Measurements from ENCODE around the gene MPP3.
"Not testable (repeated sequence)": the region's sequence is repeated elsewhere in the genome, so short reads cannot be mapped to it uniquely, and the experiment has no call there.

MPP3 gene

DNA sequence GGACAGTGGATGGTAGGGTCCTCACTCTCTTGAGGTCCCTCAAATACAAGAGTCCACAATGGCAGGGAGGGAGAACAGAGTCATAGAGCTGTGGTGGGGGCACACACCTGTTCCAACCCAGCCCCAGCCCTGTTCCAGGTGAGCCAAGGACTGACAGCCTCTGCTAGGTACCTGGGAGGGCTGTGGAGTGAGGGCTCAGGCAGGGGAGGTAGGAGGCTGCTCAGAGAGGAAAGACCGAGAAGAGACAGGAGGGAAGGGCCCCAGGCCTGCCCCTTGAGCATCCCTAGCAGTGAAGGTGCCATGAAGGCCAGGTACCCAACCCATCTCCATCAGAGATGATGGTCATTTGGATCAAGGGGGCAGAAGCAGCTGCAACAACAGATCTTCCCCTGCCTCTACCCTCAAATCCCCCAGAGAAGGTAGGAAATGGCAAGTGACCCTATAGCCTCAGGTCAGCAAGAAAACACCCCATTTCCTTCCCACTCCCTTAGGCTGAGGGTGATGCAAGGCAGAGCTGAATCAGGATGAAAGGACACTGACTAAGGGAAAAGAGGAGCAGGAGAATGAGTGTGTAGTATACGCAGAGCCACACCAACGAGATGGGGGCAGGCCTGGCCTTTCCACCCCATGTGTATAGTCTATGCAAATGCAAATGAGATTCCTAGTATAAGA is 42.7 kb upstream of the MPP3 start:
- no peaks in the 10 kb centered on the region for H3K9me3 ChIP-seq (ENCODE audit: control insufficient read depth, low read length)
- peaks cover 6% of the 10 kb centered on the region for H3K36me3 ChIP-seq (ENCODE audit: control insufficient read depth, insufficient read depth, low read length)
- no peak overlapping the region for H3K27ac ChIP-seq (ENCODE audit: insufficient read depth, low read depth, low read length, poor library complexity, severe bottlenecking)
- H3K4me1 ChIP-seq (ENCODE audit: control insufficient read depth, insufficient read depth, low read length), result peaks cover 7% of the 10 kb centered on the region
- whole genome bisulfite sequencing, 2 experiments, result 85 to 87% methylated on average over 3 of the region's 3 CpGs
- no peaks in the 10 kb centered on the region for H3K27me3 ChIP-seq (ENCODE audit: control insufficient read depth, insufficient read depth, low read length, poor library complexity, severe bottlenecking)
- no peak overlapping the region for H3K4me3 ChIP-seq (ENCODE audit: insufficient read depth, low read depth, low read length)

DNA sequence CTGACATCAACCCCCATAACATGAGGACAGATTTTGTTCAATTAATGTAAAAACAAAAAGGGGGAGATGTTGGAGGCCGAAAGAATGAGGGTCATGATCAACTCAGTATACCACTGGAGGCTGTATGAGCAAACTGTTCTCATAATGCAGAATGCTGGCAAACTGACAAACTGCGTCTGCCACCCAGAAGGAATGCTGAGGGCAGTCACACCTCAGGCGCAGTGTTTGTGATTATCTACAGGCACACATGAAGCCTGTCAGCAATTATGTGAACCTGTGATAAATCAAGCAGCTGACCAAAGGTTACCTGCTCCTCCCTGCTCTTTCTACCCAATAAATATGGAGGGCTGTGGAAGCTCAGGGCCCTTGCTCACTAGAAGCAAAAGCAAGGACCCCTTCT is 41.3 kb upstream of the MPP3 start:
- Histone ChIP-seq H3K4me3 (ENCODE audit: insufficient read depth, low read depth, low read length) (no peak overlapping the region), H3K27me3 (ENCODE audit: control insufficient read depth, insufficient read depth, low read length, poor library complexity, severe bottlenecking) (no peaks in the 10 kb centered on the region), H3K9me3 (ENCODE audit: control insufficient read depth, low read length) (no peaks in the 10 kb centered on the region), H3K36me3 (ENCODE audit: control insufficient read depth, insufficient read depth, low read length) (peaks cover 6% of the 10 kb centered on the region), H3K4me1 (ENCODE audit: control insufficient read depth, insufficient read depth, low read length) (peaks cover 7% of the 10 kb centered on the region), H3K27ac (ENCODE audit: insufficient read depth, low read depth, low read length, poor library complexity, severe bottlenecking) (no peak overlapping the region)
- WGBS, 2 experiments, result 93 to 97% methylated on average over 3 of the region's 3 CpGs

DNA sequence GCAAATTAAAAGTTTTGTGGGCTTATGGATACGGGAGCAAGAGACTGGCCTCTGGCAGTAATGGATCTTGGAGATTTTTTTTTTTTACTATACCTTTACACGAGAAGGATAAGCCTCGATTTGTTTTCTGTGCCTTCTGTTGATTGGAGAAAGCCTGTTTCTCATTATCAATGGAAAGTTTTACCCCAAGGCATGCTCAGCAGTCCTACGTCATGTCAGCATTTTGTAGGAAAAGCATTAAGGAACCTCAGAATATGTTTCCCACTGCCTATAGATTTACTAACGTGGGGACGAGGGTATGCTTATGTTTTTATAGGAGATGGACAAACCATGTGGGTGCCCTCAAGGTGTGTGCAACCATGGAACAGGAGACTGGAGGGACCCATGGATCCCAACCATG is 40.9 kb upstream of the MPP3 start:
- 76 to 79% methylated on average over 5 to 6 of the region's 6 CpGs for WGBS, 2 experiments
- no peaks in the 10 kb centered on the region for H3K27me3 ChIP-seq (ENCODE audit: control insufficient read depth, insufficient read depth, low read length, poor library complexity, severe bottlenecking)
- H3K36me3 ChIP-seq (ENCODE audit: control insufficient read depth, insufficient read depth, low read length), result peaks cover 6% of the 10 kb centered on the region
- no peak overlapping the region for H3K4me3 ChIP-seq (ENCODE audit: insufficient read depth, low read depth, low read length)
- H3K9me3 ChIP-seq (ENCODE audit: control insufficient read depth, low read length), result no peaks in the 10 kb centered on the region
- H3K27ac ChIP-seq (ENCODE audit: insufficient read depth, low read depth, low read length, poor library complexity, severe bottlenecking), result no peak overlapping the region
- H3K4me1 ChIP-seq (ENCODE audit: control insufficient read depth, insufficient read depth, low read length), result peaks cover 2% of the 10 kb centered on the region

DNA sequence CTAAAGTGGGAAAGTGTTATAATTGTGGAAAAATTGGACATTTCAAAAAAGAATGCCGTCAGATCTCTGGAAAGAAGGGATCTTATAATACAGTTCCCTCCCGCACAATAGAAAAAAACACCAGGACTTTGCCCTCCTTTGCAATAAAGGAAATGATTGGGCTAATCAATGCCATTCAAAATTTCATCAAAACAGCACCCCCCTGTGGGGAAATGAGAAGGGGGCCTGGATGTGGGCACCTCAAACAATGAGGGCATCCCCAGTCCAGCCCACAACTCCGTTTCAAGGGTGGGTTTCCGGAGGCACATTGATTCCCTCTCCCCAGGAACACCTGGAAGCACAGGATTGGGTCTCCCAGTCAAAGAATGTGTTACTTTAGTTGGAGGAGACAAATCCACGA is 40.1 kb upstream of the MPP3 start:
- 71 to 81% methylated on average over 5 of the region's 5 CpGs for WGBS, 2 experiments

DNA sequence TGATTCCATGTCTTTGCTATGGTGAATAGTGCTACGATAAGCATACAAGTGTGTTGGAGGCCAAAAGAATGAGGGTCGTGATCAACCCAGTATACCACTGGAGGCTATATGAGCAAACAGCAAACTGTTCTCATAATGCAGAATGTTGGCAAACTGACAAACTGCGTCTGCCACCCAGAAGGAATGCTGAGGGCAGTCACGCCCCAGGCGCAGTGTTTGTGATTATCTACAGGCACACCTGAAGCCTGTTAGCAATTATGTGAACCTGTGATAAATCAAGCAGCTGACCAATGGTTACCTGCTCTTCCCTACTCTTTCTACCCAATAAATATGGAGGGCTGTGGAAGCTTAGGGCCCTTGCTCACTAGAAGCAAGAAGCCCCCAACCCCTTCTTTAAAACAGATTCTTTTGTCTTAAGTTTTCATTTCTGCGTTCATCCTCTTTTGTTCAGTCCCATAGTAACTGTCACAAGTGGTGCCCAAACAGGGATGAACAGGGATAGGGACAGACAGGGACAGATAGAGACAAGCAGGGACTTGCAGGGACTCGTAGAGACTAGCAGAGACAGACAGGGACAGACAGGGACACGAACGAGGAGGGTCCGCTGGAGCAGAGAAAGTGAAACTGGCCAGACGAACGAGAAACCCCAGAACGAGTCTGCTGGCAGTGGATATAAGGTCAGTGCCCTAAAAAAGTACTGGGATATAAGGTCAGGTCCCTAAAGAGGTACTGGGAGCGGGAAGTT is 39.2 kb upstream of the MPP3 start:
- Histone ChIP-seq H3K9me3 (ENCODE audit: control insufficient read depth, low read length) (no peaks in the 10 kb centered on the region), H3K36me3 (ENCODE audit: control insufficient read depth, insufficient read depth, low read length) (no peaks in the 10 kb centered on the region), H3K27ac (ENCODE audit: insufficient read depth, low read depth, low read length, poor library complexity, severe bottlenecking) (no peak overlapping the region), H3K4me1 (ENCODE audit: control insufficient read depth, insufficient read depth, low read length) (no peaks in the 10 kb centered on the region), H3K4me3 (ENCODE audit: insufficient read depth, low read depth, low read length) (no peak overlapping the region), H3K27me3 (ENCODE audit: control insufficient read depth, insufficient read depth, low read length, poor library complexity, severe bottlenecking) (peaks cover 2% of the 10 kb centered on the region)
- 92 to 93% methylated on average over 14 of the region's 14 CpGs for WGBS, 2 experiments

More for the DNA sequence above, 40.1 kb upstream of the MPP3 start:
- H3K9me3 ChIP-seq (ENCODE audit: control insufficient read depth, low read length), result no peaks in the 10 kb centered on the region
- H3K27me3 ChIP-seq (ENCODE audit: control insufficient read depth, insufficient read depth, low read length, poor library complexity, severe bottlenecking), result no peaks in the 10 kb centered on the region
- peaks cover 4% of the 10 kb centered on the region for H3K36me3 ChIP-seq (ENCODE audit: control insufficient read depth, insufficient read depth, low read length)
- no peak overlapping the region for H3K27ac ChIP-seq (ENCODE audit: insufficient read depth, low read depth, low read length, poor library complexity, severe bottlenecking)
- no peak overlapping the region for H3K4me3 ChIP-seq (ENCODE audit: insufficient read depth, low read depth, low read length)
- no peaks in the 10 kb centered on the region for H3K4me1 ChIP-seq (ENCODE audit: control insufficient read depth, insufficient read depth, low read length)

DNA sequence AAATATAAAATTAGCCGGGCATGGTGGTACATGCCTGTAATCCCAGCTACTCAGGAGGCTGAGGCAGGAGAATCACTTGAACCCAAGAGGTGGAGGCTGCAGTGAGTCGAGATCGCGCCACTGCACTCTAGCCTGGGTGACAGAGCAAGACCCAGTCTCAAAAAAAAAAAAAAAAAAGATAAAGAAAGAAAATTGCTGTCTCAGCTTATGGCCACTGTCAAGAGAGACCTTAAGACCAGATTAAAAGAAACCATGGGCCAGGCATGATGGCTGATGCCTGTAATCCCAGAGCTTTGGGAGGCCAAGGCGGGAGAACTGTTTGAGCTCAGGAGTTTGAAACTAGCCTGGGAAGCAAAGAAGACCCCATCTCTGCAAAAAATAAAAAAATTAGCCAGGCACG is 36.1 kb upstream of the MPP3 start:
- not testable (repeated sequence) for H3K27ac ChIP-seq (ENCODE audit: insufficient read depth, low read depth, low read length, poor library complexity, severe bottlenecking); H3K9me3 ChIP-seq (ENCODE audit: control insufficient read depth, low read length); H3K4me3 ChIP-seq (ENCODE audit: insufficient read depth, low read depth, low read length); H3K4me1 ChIP-seq (ENCODE audit: control insufficient read depth, insufficient read depth, low read length); H3K36me3 ChIP-seq (ENCODE audit: control insufficient read depth, insufficient read depth, low read length); H3K27me3 ChIP-seq (ENCODE audit: control insufficient read depth, insufficient read depth, low read length, poor library complexity, severe bottlenecking)
- 66 to 74% methylated on average over 6 of the region's 6 CpGs for WGBS, 2 experiments

DNA sequence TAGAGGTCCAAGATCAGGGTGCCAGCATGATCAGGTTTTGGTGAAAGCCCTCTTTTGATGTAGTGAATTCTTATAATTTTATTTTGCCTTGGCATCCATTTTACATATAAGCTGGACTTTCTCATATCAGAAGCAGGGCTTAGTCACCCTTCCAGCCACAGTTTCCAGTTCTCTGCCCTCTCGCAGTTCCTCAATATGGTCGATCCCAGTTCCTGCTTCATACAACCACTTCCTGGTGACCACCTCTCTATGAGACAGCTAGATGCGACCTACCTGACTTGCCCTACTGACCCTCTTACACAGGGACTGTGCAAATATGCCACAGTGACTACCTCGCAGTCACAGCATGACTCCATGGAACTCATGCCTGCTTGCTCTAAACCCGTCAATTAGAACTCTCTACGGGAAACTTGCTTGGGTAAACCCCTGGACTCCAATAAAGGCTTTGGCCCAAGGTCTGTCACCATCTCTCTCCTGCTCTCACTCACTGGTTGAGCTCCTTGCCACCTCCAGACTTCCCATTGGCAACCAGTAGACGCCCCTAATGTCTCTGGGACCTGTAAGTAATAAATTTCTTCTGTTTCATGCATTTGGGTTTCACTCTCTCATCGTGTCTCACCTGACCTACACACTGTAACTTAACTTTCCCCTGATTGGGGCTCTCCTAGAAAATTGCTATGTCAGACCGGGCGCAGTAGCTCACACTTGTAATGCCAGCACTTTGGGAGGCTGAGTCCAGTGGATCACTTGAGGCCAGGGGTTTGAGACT is 35.5 kb upstream of the MPP3 start:
- Histone ChIP-seq H3K4me1 (ENCODE audit: control insufficient read depth, insufficient read depth, low read length) (no peaks in the 10 kb centered on the region), H3K27ac (ENCODE audit: insufficient read depth, low read depth, low read length, poor library complexity, severe bottlenecking) (no peak overlapping the region), H3K27me3 (ENCODE audit: control insufficient read depth, insufficient read depth, low read length, poor library complexity, severe bottlenecking) (peaks cover 6% of the 10 kb centered on the region), H3K4me3 (ENCODE audit: insufficient read depth, low read depth, low read length) (no peak overlapping the region), H3K9me3 (ENCODE audit: control insufficient read depth, low read length) (no peaks in the 10 kb centered on the region), H3K36me3 (ENCODE audit: control insufficient read depth, insufficient read depth, low read length) (no peaks in the 10 kb centered on the region)
- 88 to 93% methylated on average over 10 of the region's 10 CpGs for WGBS, 2 experiments

DNA sequence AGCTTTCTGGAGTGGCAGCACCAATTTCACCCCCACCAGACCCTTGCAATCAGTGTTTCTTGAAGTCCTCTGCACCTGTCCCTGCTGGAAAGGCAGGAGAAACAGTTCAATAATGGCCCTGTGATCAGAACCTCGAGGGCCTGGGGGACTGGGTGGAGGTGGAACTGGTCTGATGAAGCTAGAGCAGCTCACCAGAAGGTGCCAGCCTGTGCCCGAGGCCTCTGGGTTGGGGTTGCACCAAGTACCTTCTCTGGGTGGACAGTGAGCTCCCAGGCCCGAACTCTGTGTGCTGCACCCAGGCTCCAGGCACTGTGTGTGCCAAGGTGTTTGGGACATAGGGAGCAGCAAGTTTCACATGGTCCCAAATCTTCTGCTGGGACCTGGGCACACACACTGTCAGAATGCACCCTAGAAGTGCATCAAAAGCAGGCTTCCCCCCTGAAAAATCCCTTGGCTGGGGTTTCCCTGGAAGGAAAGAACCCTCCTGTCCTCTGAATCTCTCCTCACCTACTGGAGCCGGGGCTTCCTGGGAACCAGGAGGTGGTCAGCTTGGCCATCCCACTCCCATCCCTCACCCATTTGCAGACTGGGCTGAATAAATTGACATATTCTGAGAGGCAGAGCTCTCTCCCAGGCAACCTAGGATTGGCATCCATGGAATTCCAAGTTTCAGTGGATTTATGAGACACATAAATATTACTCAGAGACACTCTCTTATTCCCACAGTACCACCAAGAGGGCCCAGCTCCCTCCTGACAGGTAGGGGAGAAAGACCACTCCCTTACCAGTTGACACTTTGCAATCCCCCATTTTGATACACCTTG is 31.4 kb upstream of the MPP3 start:
- WGBS, 2 experiments, result 89% methylated on average over 4 of the region's 4 CpGs
- H3K9me3 ChIP-seq (ENCODE audit: control insufficient read depth, low read length), result no peaks in the 10 kb centered on the region
- H3K36me3 ChIP-seq (ENCODE audit: control insufficient read depth, insufficient read depth, low read length), result no peaks in the 10 kb centered on the region
- peaks cover 6% of the 10 kb centered on the region for H3K27me3 ChIP-seq (ENCODE audit: control insufficient read depth, insufficient read depth, low read length, poor library complexity, severe bottlenecking)
- no peak overlapping the region for H3K4me3 ChIP-seq (ENCODE audit: insufficient read depth, low read depth, low read length)
- no peaks in the 10 kb centered on the region for H3K4me1 ChIP-seq (ENCODE audit: control insufficient read depth, insufficient read depth, low read length)
- H3K27ac ChIP-seq (ENCODE audit: insufficient read depth, low read depth, low read length, poor library complexity, severe bottlenecking), result no peak overlapping the region

DNA sequence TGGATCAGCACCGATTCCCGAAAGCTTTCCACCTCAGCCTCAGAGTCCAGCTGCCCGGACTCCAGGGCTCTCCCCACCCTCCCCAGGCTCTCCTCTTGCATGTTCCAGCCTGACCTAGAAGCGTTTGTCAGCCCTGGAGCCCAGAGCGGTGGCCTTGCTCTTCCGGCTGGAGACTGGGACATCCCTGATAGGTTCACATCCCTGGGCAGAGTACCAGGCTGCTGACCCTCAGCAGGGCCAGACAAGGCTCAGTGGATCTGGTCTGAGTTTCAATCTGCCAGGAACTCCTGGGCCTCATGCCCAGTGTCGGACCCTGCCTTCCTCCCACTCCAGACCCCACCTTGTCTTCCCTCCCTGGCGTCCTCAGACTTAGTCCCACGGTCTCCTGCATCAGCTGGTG is 29.0 kb upstream of the MPP3 start:
- H3K36me3 ChIP-seq (ENCODE audit: control insufficient read depth, insufficient read depth, low read length), result no peaks in the 10 kb centered on the region
- no peak overlapping the region for H3K4me3 ChIP-seq (ENCODE audit: insufficient read depth, low read depth, low read length)
- H3K4me1 ChIP-seq (ENCODE audit: control insufficient read depth, insufficient read depth, low read length), result no peaks in the 10 kb centered on the region
- H3K9me3 ChIP-seq (ENCODE audit: control insufficient read depth, low read length), result no peaks in the 10 kb centered on the region
- no peak overlapping the region for H3K27ac ChIP-seq (ENCODE audit: insufficient read depth, low read depth, low read length, poor library complexity, severe bottlenecking)
- peaks cover 2% of the 10 kb centered on the region for H3K27me3 ChIP-seq (ENCODE audit: control insufficient read depth, insufficient read depth, low read length, poor library complexity, severe bottlenecking)
- WGBS, 2 experiments, result 91 to 94% methylated on average over 9 of the region's 9 CpGs

Measured in ectodermal cell (in vitro differentiated cells).